HG02588 (cell line): ENCODE results near the gene DACT2.
"Not testable (repeated sequence)": the region's sequence is repeated elsewhere in the genome, so short reads cannot be mapped to it uniquely, and the experiment has no call there.

ENCODE experiments used
- ATAC-seq: cut with Tn5 transposase; IDR thresholded peaks from one replicate; pipeline ENCODE4 v1.9.1; 2021; ENCODE audit warnings: mild to moderate bottlenecking, moderate library complexity; ENCODE audit not compliant: unreplicated experiment

DACT2 gene

GRCh38 chr6:168305096-168305749, 14.4 kb downstream of the DACT2 start:
- no peak for ATAC-seq

- no peak for ATAC-seq
These were observed 14.9 kb downstream of the DACT2 start for GRCh38 chr6:168304752-168305015.

DNA sequence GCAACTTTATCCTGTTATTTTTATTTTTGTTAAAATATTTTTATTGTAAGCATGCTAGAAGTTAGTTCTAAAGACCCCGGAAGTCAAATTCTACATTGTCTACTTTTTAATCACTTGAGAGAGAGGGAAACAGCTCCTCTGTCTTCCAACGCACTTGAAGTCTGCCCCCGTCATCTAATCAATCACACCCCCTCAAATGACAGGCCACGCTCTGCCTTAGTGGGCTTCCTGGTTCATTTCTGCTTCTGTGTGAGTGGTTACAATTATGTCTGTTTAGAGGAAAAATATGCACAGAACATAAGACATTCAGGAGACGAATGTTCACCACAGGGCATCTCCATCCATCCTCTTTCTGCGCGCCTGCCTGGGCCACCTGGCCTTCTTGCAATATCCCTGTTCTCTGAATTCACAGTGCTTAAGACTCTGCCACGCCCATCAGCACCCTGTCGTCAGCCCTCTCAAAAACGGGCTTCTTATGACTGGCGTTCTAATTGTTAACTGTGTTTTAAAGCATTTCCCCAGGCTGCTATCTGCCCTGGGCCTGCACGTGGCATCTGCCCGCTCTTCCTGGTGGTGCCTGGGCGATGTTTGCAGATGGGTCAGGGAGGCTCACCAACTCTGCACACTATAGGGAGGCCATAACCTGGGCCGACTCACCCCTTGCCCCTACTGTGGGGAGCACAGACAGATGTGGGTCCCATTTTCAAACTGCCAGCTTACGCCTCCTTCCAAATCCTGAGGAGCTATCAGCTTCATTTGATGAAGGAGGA, 15.4 kb downstream of the DACT2 start:
- ATAC-seq = no peak

- ATAC-seq = no peak
These were observed 17.0 kb downstream of the DACT2 start for GRCh38 chr6:168302534-168302933.

- ATAC-seq = no peak
These were observed 17.8 kb downstream of the DACT2 start for GRCh38 chr6:168301648-168302398.

- no peak for ATAC-seq
These were observed 18.5 kb downstream of the DACT2 start for GRCh38 chr6:168300975-168301647.

DNA sequence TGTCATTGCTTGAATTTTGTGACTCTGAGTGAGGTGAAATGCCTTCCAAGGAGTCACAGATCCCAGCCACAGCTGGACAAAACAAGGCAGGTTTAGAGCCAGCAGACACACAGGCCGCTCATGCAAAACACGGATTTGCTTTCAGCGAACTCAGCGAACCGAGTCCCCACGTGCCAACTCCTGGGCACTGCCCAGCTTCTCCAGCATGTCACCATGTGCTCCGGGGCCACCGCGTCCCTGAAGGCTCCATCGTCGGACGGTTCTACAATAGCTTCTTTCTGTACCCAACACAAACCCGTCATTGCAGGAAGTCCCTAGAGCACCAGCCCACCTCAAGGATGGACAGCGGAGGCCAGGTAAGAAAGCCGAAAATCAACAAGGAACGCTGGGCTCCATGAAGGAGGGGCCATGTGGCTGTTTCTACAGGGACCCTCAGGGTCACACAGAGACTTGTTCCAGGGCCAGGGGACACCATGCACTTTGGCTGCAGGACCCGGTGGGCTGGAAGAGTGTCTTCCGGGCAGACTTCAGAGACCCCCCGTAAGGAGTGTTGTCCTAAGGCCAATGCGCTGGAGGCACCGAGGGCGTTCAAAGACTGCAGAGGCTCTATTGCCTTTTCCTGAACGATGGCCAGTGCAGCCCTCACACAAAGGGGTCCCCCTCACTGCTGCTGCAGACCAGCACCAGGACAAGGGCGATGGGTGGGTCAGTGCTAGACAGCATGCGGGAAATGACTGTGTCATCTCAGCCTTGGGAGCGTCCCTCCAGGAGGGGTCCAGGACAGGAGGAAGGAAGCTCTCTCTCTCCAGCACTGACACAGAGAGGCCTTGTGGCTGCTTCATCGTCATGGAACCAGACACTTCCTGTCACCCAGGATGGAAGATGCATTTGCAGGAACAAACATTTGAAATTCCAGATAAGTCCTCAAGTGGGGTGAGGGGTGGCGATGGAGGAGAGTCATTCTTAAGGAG, 19.8 kb downstream of the DACT2 start:
- ATAC-seq = no peak

DNA sequence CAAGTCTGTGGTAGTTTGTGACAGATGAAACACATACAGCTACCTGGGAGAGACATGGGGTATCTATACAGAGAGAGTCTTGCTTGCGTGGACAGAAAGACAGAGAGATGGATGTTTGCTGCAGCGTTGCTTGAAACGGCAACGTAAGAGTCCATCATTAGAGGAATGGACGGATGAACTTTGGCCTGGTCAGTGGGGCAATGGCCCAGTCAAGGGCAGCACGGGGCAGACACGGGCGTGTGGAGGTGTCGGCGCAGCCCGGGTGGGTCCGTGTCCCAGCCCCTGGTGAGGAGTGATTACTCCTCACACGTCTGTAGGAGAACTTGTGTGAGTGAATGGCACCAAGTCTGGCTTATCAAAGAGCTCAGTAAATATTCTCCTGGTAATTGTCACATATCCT, 21.9 kb downstream of the DACT2 start:
- no peak for ATAC-seq

- ATAC-seq = no peak
These were observed 24.7 kb downstream of the DACT2 start for GRCh38 chr6:168294901-168295300.

DNA sequence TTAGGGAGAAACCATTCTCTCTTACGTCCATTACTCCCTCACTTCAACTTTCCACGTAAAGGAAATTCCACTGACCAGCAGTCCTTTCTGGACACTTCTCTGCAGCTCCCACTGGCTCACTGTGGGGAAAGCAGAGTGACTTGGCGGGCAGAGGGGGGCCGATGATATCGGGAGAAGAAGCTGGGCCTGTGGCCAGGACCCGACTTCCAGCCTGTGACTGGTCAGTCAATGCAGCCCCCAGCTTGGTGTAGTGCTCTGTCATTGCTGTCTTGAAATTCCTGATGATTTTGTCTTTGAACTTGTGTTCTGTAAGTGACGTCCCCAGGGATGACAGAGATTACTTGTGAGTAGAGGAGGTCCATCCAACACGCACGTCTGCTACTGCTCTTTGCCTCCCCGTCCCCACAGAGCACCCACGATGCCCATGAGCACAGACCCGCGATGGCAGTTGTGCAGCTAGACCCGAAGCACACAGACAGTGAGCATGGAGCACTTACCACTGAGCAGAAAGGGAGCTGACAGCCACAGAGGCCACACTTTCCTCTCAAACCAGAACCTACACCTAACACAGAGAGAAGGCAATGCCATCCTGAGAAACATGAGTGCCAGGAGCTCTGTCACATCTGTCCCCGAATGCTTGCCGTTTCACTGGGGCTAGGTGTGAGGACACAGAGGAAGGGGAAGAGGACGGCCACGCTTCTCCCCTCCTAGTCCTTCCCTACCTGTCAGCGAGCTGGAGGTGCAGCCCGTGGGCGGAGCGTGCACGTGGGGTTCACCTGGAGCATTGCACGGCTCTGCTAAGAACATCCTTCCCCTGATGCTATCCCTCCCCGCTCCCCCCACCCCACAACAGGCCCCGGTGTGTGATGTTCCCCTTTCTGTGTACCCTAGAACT, 25.7 kb downstream of the DACT2 start:
- ATAC-seq = no peak

DNA sequence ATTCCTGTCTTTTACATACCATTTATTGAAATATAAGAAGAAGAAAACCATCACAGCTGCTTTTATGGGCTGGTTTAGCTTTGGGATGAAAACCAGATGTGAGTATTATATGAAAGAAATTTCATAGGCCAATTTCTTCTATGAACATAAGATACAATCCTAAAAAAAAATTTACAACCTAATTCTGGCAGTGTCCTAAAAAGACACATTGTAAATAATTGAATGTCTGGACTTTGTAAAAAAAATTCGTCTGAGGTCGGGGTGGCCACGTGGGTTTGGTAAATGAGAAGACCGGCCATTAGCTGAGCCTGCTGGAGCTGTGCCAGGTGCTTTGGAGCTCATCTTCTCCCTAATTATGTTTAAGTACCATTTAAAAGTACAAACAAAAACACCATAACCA, 26.8 kb downstream of the DACT2 start:
- ATAC-seq = no peak

- ATAC-seq = no peak
These were observed 28.1 kb downstream of the DACT2 start for GRCh38 chr6:168291450-168291849.

GRCh38 chr6:168290095-168290494, 29.5 kb downstream of the DACT2 start:
- ATAC-seq = no peak

GRCh38 chr6:168289571-168289962, 30.0 kb downstream of the DACT2 start:
- ATAC-seq = no peak

DNA sequence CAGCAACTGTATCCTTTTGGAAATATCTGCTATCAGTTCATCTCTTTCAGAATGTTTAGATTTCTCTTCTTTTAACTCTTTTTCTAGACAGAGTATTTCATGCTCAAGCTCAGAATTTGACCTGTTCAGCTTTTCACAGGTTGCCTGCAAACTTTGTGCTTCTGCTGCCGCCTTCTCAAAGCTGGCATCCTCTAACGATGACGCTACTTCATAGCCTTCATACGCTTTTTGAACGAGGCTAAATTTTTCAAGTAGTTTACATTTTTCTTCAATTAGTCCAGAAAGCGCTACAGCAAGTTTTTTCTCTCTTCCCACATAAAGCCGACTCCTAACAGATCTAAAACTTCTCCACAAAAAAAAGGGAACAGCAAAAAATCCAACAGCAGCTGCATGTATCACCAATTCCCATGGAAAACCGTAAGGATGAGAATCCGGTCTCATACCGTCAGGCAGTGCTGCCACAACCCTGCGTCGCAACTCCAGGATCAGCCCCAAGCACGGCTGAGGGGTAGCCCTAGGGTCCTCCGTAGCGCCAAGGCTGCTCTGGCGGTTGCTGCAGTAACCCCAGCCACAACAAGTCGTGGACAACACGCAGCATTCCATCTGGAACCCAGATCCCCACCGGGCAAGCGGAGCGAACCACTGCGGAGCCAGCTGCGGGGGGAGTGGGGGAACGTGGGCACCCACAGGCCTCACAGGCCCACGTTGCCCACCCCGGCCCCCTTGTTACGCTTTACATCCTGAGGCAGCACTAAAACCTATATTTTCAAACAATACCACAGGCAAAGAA, 30.6 kb downstream of the DACT2 start:
- ATAC-seq = no peak

GRCh38 chr6:168287460-168287859, 32.1 kb downstream of the DACT2 start:
- not testable (repeated sequence) for ATAC-seq

- ATAC-seq = not testable (repeated sequence)
These were observed 32.7 kb downstream of the DACT2 start for GRCh38 chr6:168286771-168287446.

- no peak for ATAC-seq
These were observed 33.5 kb downstream of the DACT2 start for GRCh38 chr6:168286116-168286515.
